Kidney epithelial cell (primary cell): ENCODE measurements around the gene NPBWR2. TPM values are rescaled to one million over a fixed set of nuclear protein-coding genes. Genes with fewer than 3 reads are reported as not detected.
"Not testable (repeated sequence)": the region's sequence is repeated elsewhere in the genome, so short reads cannot be mapped to it uniquely, and the experiment has no call there.

Experiments
- DNase-seq: peaks from one replicate; pipeline ENCODE4 v3.0.0-alpha.2; 2010; ENCODE audit warnings: low read depth
- H3K27me3 ChIP-seq: 2 replicates; pipeline ENCODE4 v1.6.0; 2011; ENCODE audit warnings: low read length; ENCODE audit not compliant: control insufficient read depth, insufficient read depth
- H3K36me3 ChIP-seq: 2 replicates; pipeline ENCODE4 v1.5.1; 2011; ENCODE audit warnings: low read length; ENCODE audit not compliant: control insufficient read depth, insufficient read depth
- H3K4me3 ChIP-seq: 2 replicates; pipeline ENCODE4 v1.5.1; 2011; ENCODE audit warnings: low read depth, mild to moderate bottlenecking, control low read depth, low read length
- total RNA-seq: library from RNA; depleted of rRNA; stranded (reverse); fragments of >200 nt; gene quantifications from 2 replicates; pipeline ENCODE4 v1.2.3, GENCODE V29; 2015
- TF ChIP-seq, protein P1 (sequence below): IDR thresholded peaks from 2 replicates; pipeline ENCODE4 v1.5.1; 2011; ENCODE audit warnings: mild to moderate bottlenecking, moderate library complexity, low read length, control low read depth, inconsistent platforms; ENCODE audit not compliant: insufficient read depth, poor library complexity, severe bottlenecking

Gene NPBWR2
- total RNA-seq, 1 donor from 2014 or later = not detected

DNA sequence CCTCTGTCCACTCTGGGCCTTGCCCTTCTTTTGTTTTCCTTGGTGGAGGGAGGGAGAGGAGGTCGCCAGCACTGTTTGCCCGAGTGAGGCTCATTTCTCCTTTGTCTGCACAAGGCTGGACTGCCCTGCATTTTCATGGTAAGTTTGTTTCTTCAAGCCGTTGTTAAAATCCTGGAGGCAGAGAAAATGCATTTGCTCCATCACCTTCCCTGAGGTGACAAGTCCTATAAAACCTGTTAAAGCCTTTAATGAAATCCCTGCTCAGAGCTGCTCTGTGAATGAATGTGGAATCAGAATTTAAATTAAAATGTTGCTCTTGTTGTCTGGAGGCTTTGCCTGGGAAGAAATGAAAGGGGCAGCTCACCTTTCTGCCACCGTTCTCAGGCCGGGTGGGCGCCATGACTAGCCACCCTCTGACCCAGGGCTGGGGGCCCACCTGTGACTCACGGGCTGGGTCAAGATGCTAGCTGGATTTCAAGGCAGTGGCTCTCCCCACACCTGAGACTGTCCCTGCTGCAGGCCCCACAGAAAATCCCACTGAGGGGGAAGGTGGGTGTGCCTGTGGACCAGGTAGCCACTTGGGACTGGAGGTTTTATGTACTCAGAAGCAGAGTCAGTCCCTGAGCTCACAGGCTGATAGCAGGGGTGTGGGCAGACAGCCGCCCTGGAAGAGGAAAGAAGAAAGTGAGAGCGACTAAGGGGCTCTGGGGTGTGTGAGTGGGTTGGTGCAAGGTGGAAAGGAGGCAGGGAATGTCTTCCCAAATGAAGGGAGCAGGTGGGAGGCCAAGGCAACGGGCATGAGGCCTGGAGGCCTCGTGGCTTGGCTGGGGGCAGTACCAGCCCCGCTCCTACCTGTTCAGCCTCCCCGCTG lies 32.9 kb upstream of the NPBWR2 start:
- Histone ChIP-seq H3K27me3 (peaks cover 4% of the 10 kb centered on the region), H3K4me3 (no peak overlapping the region), H3K36me3 (no peaks in the 10 kb centered on the region)
- DNase-seq = no peak
- TF ChIP-seq, protein P1, sequence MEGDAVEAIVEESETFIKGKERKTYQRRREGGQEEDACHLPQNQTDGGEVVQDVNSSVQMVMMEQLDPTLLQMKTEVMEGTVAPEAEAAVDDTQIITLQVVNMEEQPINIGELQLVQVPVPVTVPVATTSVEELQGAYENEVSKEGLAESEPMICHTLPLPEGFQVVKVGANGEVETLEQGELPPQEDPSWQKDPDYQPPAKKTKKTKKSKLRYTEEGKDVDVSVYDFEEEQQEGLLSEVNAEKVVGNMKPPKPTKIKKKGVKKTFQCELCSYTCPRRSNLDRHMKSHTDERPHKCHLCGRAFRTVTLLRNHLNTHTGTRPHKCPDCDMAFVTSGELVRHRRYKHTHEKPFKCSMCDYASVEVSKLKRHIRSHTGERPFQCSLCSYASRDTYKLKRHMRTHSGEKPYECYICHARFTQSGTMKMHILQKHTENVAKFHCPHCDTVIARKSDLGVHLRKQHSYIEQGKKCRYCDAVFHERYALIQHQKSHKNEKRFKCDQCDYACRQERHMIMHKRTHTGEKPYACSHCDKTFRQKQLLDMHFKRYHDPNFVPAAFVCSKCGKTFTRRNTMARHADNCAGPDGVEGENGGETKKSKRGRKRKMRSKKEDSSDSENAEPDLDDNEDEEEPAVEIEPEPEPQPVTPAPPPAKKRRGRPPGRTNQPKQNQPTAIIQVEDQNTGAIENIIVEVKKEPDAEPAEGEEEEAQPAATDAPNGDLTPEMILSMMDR = no peak

DNA sequence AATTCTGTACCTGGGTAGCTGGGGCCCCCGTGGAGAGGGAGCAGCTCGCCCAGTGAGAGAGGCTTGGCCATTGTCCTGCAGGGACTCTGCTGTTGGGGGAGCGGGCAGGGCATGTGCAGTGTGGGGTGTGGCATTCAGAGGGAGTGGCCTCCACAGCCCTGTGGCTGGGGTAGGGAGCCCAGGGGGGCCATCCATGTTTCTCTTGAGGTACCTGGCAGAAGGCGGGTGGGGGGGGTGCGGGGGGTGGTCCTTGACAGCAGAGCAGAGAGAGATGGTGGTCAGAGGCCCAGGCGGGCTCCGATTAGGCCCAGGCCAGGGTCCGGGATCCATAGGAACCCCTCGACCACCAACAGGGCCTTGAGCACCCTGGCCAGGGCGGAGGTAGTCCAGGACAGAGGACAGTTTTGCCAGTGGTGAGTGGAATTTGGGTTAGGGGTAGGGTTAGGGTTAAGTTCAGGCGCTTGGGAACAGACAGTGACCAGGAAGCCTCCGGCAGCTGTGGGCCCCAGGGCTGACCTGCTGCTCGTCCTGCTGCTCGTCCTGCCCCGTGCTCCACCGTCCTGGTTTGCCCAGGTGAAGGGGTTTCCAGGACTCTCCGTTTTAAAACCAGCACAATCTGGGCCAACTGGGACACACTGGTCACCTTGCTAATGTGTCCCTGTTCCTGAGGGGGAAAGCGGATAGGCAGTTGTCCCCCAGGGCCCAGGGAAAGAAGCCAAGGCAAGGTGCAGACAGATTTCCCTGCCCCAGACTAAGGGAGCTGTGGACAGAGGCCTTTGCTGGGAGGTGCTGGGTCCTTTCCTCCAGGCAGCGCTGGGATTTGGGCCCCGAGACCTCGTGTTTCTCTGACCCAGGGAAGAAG lies 32.1 kb upstream of the NPBWR2 start:
- Histone ChIP-seq H3K4me3 (no peak overlapping the region), H3K27me3 (peaks cover 4% of the 10 kb centered on the region), H3K36me3 (no peaks in the 10 kb centered on the region)
- DNase-seq = no peak
- TF ChIP-seq, protein P1 = no peak

DNA sequence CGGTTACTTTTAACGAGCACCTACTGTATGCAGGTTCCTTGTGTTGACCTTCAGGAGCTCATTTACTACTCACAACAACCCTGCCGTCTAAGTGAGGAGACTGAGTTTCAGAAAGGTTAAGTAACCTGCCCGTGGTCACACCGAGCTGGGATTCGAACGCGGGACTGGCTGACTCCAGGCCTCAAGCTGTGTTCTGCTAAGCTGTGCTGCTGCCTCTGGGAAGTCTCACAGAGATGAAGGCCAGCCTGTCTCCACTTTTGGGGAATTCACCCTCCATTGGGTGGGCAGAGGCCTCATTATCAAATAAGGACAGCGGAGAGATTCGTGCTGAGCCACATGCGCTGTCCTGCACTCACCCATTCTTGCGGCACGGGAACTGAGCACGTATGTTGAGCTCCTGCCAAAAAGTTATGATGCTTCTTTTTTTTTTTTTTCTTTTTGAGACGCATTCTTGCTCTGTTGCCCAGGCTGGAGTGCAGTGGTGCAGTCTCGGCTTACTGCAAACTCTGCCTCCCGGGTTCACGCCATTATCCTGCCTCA lies 31.0 kb upstream of the NPBWR2 start:
- no peak for DNase-seq
- no peaks in the 10 kb centered on the region for H3K36me3 ChIP-seq
- peaks cover 4% of the 10 kb centered on the region for H3K27me3 ChIP-seq
- TF ChIP-seq, protein P1 = no peak
- no peak overlapping the region for H3K4me3 ChIP-seq

DNA sequence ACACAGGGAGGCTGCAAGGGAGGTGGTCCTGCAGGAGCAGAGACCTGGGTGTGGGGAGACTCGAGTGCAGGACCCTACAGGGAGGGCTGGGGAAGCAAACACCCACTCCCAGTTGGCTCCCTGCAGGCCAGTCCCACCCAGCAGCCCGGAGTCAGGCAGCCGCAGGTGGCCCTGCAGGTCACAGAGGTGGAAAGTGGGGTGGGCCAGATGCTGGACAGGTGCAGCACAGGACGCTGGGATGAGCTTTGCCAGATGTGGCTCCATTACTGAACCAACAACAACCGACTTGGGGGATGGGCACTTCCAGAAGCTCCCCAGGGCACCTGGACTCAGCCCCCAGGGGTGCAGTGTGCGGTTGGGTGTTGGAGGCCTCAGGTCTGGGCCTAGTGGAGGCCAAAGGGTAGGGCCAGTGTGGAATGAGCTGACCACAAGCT lies 30.2 kb upstream of the NPBWR2 start:
- H3K36me3 ChIP-seq = no peaks in the 10 kb centered on the region
- TF ChIP-seq, protein P1 = no peak
- DNase-seq = no peak

DNA sequence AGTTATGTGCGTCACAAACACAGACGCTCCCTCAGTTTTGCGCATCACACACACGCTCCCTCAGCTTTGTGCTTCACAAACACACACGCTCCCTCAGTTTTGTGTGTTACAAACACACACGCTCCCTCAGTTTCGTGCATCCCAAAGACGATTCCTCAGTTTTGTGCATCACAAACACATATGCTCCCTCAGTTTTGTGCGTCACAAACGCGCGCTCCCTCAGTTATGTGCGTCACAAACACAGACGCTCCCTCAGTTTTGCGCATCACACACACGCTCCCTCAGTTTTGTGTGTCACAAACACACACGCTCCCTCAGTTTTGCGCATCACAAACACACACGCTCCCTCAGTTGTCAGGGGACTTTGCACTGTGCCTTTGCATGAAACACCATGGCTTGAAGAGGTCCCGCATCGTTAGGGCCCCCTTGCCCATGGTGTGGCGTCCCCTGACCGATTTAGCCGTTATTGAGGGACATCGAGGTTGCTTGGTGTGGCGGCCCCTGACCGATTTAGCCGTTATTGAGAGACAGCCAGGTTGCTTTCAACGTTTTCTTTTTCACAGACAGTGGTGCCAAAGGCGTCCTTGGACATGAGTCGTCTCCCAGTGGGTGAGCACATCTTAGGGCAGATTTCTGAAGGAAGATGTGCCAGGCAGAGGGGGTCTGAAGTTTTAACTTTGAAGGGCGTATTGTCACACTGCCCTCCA lies 28.8 kb upstream of the NPBWR2 start:
- Histone ChIP-seq H3K4me3 (no peak overlapping the region), H3K27me3 (peaks cover 6% of the 10 kb centered on the region), H3K36me3 (no peaks in the 10 kb centered on the region)
- TF ChIP-seq, protein P1 = no peak
- no peak for DNase-seq

More for the DNA sequence above, 30.2 kb upstream of the NPBWR2 start:
- Histone ChIP-seq H3K4me3 (no peak overlapping the region), H3K27me3 (peaks cover 4% of the 10 kb centered on the region)

DNA sequence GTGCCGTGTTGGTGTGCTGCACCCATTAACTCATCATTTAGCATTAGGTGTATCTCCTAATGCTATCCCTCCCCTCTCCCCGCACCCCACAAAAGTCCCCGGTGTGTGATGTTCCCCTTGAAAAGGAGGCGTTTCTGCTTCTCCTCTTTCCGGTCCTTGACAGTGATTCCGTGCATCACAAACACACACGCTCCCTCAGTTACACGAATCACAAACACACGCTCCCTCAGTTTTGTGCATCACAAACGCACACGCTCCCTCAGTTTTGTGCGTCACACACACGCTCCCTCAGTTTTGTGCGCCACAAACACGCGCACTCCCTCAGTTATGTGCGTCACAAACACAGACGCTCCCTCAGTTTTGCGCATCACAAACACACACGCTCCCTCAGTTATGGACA lies 27.4 kb upstream of the NPBWR2 start:
- not testable (repeated sequence) for H3K27me3 ChIP-seq, H3K36me3 ChIP-seq, DNase-seq, H3K4me3 ChIP-seq
